ENCODE data around the gene LRRC37A3.
"Not testable (repeated sequence)": the region's sequence is repeated elsewhere in the genome, so short reads cannot be mapped to it uniquely, and the experiment has no call there.

LRRC37A3 gene

GRCh38 chr17:64919289-64920025 lies at the start of gene LRRC37A3:
LRRC37A3 (minus strand) TSS chr17:64919478; CDS start chr17:64897257, 22,221 bp downstream.
- peak; percentile 97 to 100 for DNase-seq (ENCODE audit: low read depth in 2 of 2)

GRCh38 chr17:64965873-64966287 lies 46.6 kb upstream of the LRRC37A3 start:
- DNase-seq (ENCODE audit: low read depth in 2 of 2), result peak; percentile 47 to 84

DNA sequence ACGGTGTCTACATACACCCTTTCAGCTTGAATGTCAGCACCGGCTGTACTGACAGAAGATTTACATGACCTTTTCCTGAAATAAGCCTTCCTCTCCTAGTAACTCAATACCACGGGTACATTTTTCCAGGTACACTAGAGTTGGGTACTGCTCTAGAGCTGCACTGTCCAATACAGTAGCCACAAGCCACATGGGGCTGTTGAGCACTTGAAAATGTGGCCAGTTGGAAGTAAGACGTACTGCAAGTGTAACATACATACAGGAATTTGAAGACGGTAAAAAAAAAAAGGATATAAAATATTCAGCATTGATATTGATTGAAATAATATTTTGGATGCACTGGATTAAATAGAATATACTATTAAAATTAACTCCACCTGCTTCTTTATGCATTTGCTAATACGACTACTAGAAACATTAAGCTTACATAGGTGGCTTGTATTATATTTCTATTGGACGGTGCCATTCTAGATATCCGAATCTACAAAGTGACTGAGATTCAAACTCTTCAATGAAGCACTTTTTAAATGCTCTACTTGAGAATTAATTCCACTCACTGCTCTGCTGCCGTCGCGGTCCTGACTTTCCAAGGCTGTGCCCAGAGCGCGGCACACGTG lies 46.1 kb upstream of the LRRC37A3 start:
- not testable (repeated sequence) for DNase-seq (ENCODE audit: low read depth in 2 of 2)

DNA sequence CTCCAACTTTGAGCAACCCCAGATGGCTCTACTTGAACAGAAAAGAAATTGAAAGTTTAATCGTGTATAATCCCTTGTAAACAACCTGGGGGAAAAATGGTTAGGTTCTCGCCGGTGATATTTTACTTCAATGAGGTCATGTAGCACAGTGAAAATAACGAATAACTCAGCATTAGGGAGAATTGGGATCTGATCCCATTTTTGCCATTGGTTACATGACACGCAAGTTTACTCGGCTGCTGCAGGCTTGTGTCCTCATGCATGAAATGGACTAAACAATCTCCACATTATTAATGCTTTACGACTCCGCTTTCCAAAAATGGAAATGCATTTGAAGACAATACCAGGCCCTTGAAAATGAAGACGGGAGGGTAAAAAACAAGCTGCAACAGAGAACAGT lies 45.5 kb upstream of the LRRC37A3 start:
- no peak for DNase-seq (ENCODE audit: low read depth in 2 of 2)

GRCh38 chr17:64963814-64964213 lies 44.5 kb upstream of the LRRC37A3 start:
- not testable (repeated sequence) for DNase-seq (ENCODE audit: low read depth in 2 of 2)

DNA sequence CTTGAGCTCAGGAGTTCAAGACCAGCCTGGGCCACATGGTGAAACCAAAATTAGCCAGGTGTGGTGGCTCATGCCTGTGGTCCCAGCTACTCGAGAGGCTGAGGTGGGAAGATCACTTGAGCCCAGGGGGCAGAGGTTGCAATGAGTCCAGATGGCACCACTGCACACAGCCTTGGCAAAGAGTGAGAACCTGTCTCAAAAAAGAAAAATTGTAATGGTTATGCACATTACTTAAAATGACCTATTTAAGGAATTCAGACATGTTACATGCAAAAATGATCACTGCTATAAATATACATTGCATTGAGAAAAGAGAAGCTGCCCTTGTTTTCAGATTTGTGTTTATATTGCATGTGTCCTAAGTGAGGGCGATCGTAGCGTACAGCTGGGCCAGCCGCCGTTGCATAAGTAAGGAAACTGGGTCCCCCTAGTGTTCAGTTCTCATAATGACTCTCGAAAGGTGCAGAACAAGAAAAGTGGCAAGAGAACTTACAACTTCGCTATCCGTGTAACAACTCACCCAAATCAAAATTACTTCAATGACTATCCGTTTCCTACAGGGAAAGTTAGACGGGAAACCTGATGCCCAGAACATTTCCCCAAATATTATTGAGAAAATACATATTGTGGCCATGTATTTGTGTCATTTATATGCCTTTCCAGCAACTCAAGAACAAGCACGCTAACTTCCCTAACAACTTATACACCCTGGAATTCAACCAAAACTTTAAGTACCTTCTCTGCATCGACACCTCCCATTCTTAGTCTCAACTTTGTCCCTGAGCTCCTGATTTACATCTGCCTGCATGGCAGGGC lies 42.5 kb upstream of the LRRC37A3 start:
- peak; percentile 10 to 41 for DNase-seq (ENCODE audit: low read depth in 2 of 2)

DNA sequence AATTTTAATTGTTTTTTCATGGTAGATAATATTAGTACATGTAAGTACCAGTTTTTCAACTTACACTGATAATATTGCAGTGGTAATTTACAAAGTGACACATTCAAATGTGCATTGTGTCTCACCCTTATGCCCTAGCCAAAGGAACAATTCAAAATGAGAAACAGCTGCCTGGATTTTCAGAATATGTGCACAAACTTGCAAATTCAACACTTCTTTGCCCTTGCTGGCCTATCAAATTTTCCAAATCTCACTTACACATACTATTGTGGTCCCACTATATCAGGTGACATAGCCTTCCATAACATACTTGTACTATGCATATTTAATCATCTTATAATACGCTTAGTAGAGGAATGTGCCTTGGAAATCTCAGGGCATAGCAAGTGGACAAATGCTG lies 32.6 kb upstream of the LRRC37A3 start:
- DNase-seq (ENCODE audit: low read depth in 2 of 2), result no peak

DNA sequence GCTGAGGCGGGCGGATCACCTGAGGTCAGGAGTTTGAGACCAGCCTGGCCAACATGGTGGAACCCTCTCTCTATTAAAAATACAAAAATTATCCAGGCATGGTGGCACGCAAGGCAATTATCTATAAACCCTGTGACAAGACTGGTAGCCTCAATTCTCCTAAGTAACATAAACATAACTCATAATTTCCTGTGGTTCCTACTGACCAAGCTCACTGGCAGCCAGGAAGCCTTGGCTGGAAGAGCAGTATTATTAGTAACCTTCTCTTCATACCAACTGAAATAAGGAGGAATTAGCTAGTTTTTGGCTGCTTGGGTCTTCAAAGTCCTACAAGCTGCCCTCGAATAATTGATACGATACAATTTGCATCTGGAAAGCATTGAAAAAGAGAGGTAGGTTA lies 31.6 kb upstream of the LRRC37A3 start:
- DNase-seq (ENCODE audit: low read depth in 2 of 2), result no peak

GRCh38 chr17:64947152-64947551 lies 27.9 kb upstream of the LRRC37A3 start:
- DNase-seq (ENCODE audit: low read depth in 2 of 2), result no peak

GRCh38 chr17:64941761-64942160 lies 22.5 kb upstream of the LRRC37A3 start:
- no peak for DNase-seq (ENCODE audit: low read depth in 2 of 2)

DNA sequence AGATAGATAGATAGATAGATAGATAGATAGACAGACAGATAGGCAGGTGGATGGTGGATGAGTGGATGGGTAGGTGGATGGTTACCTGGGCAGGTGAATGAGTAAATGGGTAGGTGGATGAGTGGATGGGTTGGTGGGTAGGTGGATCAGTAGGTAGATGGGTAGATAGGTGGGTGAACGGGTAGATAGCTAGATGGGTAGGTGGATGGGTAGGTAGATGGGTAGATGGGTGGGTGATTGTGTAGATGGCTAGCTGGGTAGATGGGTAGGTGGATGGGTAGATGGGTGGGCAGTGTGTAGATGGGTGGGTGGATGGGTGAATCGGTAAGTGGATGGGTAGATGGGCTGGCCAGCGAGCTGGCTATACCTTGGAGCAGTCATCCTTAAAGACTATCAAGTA lies 21.8 kb upstream of the LRRC37A3 start:
- DNase-seq (ENCODE audit: low read depth in 2 of 2), result no peak

- DNase-seq (ENCODE audit: low read depth in 2 of 2), result no peak
Measured at GRCh38 chr17:64940055-64940454, 20.8 kb upstream of the LRRC37A3 start.

GRCh38 chr17:64938925-64939474 lies 19.7 kb upstream of the LRRC37A3 start:
- peak in 1 of 2 donors; percentile 39 for DNase-seq (ENCODE audit: low read depth in 2 of 2)

GRCh38 chr17:64938290-64938689 lies 19.0 kb upstream of the LRRC37A3 start:
- no peak for DNase-seq (ENCODE audit: low read depth in 2 of 2)

- no peak for DNase-seq (ENCODE audit: low read depth in 2 of 2)
Measured at GRCh38 chr17:64936117-64936516, 16.8 kb upstream of the LRRC37A3 start.

DNA sequence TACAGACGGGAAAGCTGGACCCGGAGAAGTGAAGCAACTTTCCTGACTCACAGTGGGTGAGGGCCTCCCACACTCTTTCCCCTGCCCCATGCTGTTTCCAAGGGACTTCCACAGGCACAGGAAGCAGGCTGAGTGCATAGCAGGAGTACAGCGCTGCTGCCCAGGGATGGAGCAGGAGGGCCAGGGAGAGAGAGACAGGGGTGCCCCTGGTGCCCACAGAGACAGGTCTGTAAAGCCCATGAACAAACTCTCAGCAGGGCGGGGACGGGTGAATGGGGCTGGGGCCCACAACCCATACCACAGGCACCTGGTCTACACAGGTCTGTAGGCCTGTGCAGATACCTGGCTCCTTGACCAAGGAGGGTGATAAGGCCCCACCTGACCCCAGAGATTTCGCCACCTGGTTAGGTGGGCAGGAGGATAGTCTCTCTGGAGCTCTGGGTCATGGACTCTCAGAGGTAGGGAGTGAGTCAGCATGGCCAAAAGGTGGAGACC lies 15.1 kb upstream of the LRRC37A3 start:
- DNase-seq (ENCODE audit: low read depth in 2 of 2), result not testable (repeated sequence)

GRCh38 chr17:64932850-64933249 lies 13.6 kb upstream of the LRRC37A3 start:
- DNase-seq (ENCODE audit: low read depth in 2 of 2), result not testable (repeated sequence)

DNA sequence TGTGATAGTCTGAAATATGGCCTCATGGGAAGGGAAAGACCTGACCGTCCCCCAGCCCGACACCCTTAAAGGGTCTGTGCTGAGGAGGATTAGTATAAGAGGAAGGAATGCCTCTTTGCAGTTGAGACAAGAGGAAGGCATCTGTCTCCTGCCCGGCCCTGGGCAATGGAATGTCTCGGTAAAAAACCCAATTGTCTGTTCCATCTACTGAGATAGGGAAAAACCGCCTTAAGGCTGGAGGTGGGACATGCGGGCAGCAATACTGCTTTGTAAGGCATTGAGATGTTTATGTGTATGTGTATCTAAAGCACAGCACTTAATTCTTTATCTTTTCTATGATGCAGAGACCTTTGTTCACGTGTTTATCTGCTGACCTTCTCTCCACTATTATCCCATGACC lies 11.1 kb upstream of the LRRC37A3 start:
- not testable (repeated sequence) for DNase-seq (ENCODE audit: low read depth in 2 of 2)

DNA sequence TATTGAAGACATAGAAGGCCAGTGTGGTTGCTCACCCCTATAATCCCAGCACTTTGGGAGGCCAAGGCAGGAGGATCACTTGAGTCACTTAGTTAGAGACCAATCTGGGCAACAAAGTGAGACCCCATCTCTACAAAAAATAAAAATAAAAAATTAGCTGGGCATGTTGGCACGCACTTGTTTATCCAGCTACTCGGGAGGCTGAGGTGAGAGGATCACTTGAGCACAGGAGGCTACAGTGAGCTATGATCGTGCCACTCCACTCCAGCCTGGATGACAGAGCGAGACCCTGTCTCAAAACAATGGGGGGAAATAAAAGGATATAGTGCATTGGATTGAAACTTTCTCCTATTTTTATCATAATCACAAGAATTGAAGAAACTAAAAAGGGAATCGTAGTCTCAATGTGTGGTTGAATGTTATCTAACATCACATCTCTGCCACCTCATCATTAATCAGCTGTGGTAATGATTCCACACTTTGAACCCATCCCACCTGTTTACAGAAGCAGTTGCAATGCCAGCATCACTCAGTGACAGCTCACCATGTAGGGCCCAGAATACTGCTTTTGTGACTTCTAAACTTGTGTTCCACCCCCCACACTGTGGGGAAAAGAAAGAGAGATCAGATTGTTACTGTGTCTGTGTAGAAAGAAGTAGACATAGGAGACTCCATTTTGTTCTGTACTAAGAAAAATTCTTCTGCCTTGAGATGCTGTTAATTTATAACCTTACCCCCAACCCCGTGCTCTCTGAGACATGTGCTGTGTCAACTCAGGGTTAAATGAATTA lies 10.3 kb upstream of the LRRC37A3 start:
- not testable (repeated sequence) for DNase-seq (ENCODE audit: low read depth in 2 of 2)

DNA sequence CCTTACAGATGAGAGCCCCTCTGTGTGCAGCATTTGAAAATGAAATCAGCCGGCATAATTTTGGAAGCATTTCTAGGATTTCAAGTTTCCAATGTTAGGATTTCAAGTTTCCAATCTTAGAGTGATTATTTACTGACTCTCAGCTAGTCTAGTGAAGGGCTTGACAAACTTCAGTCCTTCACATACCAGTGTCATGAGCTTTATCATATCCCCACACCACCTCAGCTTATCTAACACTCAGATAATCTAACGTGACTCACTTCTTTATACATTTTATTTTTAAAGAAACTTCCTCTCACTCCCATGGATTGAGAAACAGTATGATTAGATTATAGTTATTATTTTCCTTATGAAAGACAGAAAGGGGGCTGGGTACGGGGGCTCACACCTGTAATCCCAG lies 9.4 kb upstream of the LRRC37A3 start:
- not testable (repeated sequence) for DNase-seq (ENCODE audit: low read depth in 2 of 2)

DNA sequence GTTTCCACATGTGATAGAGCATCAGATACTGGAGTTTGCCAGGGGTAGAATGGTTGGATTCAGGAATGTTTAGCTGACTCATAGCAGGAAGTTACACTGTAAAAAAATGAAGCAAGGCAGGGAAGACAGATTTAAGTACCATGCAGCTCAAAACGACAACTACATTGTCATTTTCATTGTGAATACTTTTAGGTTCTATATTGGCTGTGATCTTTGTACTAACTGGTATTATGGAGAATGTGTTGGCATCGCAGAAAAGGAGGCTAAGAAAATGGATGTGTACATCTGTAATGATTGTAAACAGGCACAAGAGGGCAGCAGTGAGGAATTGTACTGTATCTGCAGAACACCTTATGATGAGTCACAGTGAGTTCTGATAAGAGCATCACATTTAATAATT lies 8.2 kb upstream of the LRRC37A3 start:
- peak in 1 of 2 donors; percentile 60 for DNase-seq (ENCODE audit: low read depth in 2 of 2)

Measured in stimulated activated CD4-positive, alpha-beta T cell treated with anti-CD3 and anti-CD28 coated beads, Interleukin-1b, Interleukin-23, amount 100 ng/mL, for 1 hour (primary cell).